HepG2 (cell line): ENCODE data around the gene SLC26A4. TPM values are rescaled to one million over a fixed set of nuclear protein-coding genes. Genes with fewer than 3 reads are reported as not detected.

Source experiments
- ATAC-seq: fragments of 200-7000 bp; cut with Tn5 transposase; 3 replicates; pipeline ENCODE4 v1.9.1; 2020; ENCODE audit warnings: mild to moderate bottlenecking, moderate library complexity
- BruUV-seq: library from RNA; stranded (reverse); fragments of 400-500 nt; replicated peaks from 2 replicates; lab custom pipeline; 2021; lab: Mats Ljungman, UMichigan
- CTCF ChIA-PET: fragments of 300-600 bp; formaldehyde crosslinking; extraction: SDS; loops from one replicate; lab custom pipeline; 2021; ENCODE audit warnings: low total read pairs, inconsistent platforms, low intra/inter-chr PET ratio; lab: Yijun Ruan, JAX
- POLR2A ChIA-PET: fragments of 350-600 bp; sonication (Branson Sonifier 250); formaldehyde crosslinking; loops from one replicate; lab custom pipeline; 2020; ENCODE audit warnings: antibody characterized with exemption, inconsistent platforms; lab: Yijun Ruan, JAX
- DNase-seq: peaks from one replicate; pipeline ENCODE4 v3.0.0-alpha.2; 2015; ENCODE audit warnings: low spot score
- FAIRE-seq: peaks from 3 replicates; lab custom pipeline; 2011; peaks lifted over from hg19 to GRCh38; lab: Jason Lieb, UNC
- H2AFZ ChIP-seq: one replicate; pipeline ENCODE4 v1.6.1; 2011; ENCODE audit warnings: low read length, inconsistent platforms
- H3K27ac ChIP-seq: fragments of 300-600 bp; 3 replicates; pipeline ENCODE4 v1.8.0; 2011; ENCODE audit warnings: mixed run types, mild to moderate bottlenecking, mixed read lengths, low read length, inconsistent platforms; ENCODE audit not compliant: insufficient read depth; ENCODE audit errors: extremely low read length
- H3K27me3 ChIP-seq, 2 experiments: fragments of 200-600 bp in 1 of 2; 2 replicates in 1 of 2; 3 replicates in 1 of 2; pipeline versions ENCODE4 v1.6.0 to v1.8.0; 2011; ENCODE audit warnings: low read length in 2 of 2, mild to moderate bottlenecking in 2 of 2, moderate library complexity in 2 of 2, inconsistent platforms in 1 of 2; ENCODE audit not compliant: insufficient read depth in 2 of 2, control insufficient read depth in 1 of 2
- H3K36me3 ChIP-seq, 2 experiments: fragments of 200-600 bp in 1 of 2; replicated peaks in 1 of 2; 2 replicates in 1 of 2; 3 replicates in 1 of 2; pipeline versions ENCODE4 v1.5.1 to v1.8.0; 2011; ENCODE audit warnings: low read length in 2 of 2, inconsistent platforms in 1 of 2; ENCODE audit not compliant: insufficient read depth in 2 of 2, control insufficient read depth in 1 of 2
- H3K4me1 ChIP-seq: 2 replicates; pipeline ENCODE4 v1.5.1; 2012; ENCODE audit warnings: low read length, inconsistent platforms; ENCODE audit not compliant: insufficient read depth
- H3K4me2 ChIP-seq: 2 replicates; pipeline ENCODE4 v1.6.0; 2011; ENCODE audit warnings: low read depth, low read length, inconsistent platforms
- H3K4me3 ChIP-seq, 3 experiments: fragments of 200-600 bp in 1 of 3; sonication (generic), shearing (Covaris generic) in 1 of 3; replicated peaks in 1 of 3; 2 replicates each; pipeline ENCODE4 v1.5.1; 2011 to 2016; ENCODE audit warnings: low read length in 3 of 3, inconsistent platforms in 2 of 3, low read depth in 2 of 3, mild to moderate bottlenecking in 2 of 3, control low read depth in 1 of 3, mixed read lengths in 1 of 3; ENCODE audit not compliant: insufficient read depth in 1 of 3
- H3K79me2 ChIP-seq: one replicate; pipeline ENCODE4 v1.6.1; 2011; ENCODE audit warnings: low read length, inconsistent platforms; ENCODE audit not compliant: insufficient read depth
- H3K9ac ChIP-seq: 2 replicates; pipeline ENCODE4 v1.6.0; 2011; ENCODE audit warnings: mild to moderate bottlenecking, low read depth, low read length, inconsistent platforms; ENCODE audit not compliant: insufficient read depth
- H3K9me3 ChIP-seq: 2 replicates; pipeline ENCODE4 v1.5.1; 2012; ENCODE audit warnings: mild to moderate bottlenecking, low read length
- H4K20me1 ChIP-seq: 2 replicates; pipeline ENCODE4 v1.6.0; 2011; ENCODE audit warnings: inconsistent platforms, mild to moderate bottlenecking, low read length, moderate library complexity; ENCODE audit not compliant: insufficient read depth
- ASH2L ChIP-seq: fragments of 300-600, 200-600 bp; sonication (generic); IDR thresholded peaks from 2 replicates; pipeline ENCODE4 v1.7.0; 2017; ENCODE audit warnings: low read depth, mild to moderate bottlenecking, moderate library complexity, mixed read lengths, low read length; ENCODE audit not compliant: insufficient read length
- BRF2 ChIP-seq: sonication (generic); formaldehyde crosslinking; IDR thresholded peaks from 2 replicates; pipeline ENCODE4 v1.8.1; 2022; ENCODE audit warnings: mild to moderate bottlenecking, missing genetic modification reagents
- FOXA3 ChIP-seq: IDR thresholded peaks from 2 replicates; pipeline ENCODE4 v1.6.1; 2016; ENCODE audit warnings: missing genetic modification reagents, missing compliant biosample characterization
- MYC ChIP-seq: sonication (generic); formaldehyde crosslinking; IDR thresholded peaks from 2 replicates; pipeline ENCODE4 v1.9.0; 2021; ENCODE audit warnings: missing genetic modification reagents, borderline replicate concordance
- NFKBIZ ChIP-seq: IDR thresholded peaks from 2 replicates; pipeline ENCODE4 v1.6.1; 2018; ENCODE audit warnings: missing genetic modification reagents, missing compliant biosample characterization
- NFYC ChIP-seq: IDR thresholded peaks from 2 replicates; pipeline ENCODE4 v1.6.1; 2016; ENCODE audit warnings: missing genetic modification reagents, missing compliant biosample characterization
- PCBP1 ChIP-seq: fragments of 200-400 bp; formaldehyde crosslinking; IDR thresholded peaks from 2 replicates; pipeline ENCODE4 v1.6.1; 2017; ENCODE audit warnings: mild to moderate bottlenecking, low read depth, low read length, borderline replicate concordance
- TAF15 ChIP-seq: fragments of 200-400 bp; formaldehyde crosslinking; IDR thresholded peaks from one replicate; pipeline ENCODE4 v1.6.1; 2018; ENCODE audit warnings: mild to moderate bottlenecking, low read depth, low read length; ENCODE audit not compliant: poor library complexity, severe bottlenecking
- TBX3 ChIP-seq: fragments of 450-650 bp; IDR thresholded peaks from 2 replicates; pipeline ENCODE4 v1.6.1; 2017; ENCODE audit warnings: antibody characterized with exemption, mild to moderate bottlenecking, inconsistent platforms, borderline replicate concordance
- THAP11 ChIP-seq: IDR thresholded peaks from 2 replicates; pipeline ENCODE4 v1.6.1; 2016; ENCODE audit warnings: missing biosample characterization, missing genetic modification reagents
- ZBTB1 ChIP-seq: sonication (generic); formaldehyde crosslinking; IDR thresholded peaks from 2 replicates; pipeline ENCODE4 v1.4.0; 2020; ENCODE audit warnings: missing genetic modification reagents, borderline replicate concordance
- ZBTB42 ChIP-seq: sonication (generic); formaldehyde crosslinking; IDR thresholded peaks from 2 replicates; pipeline ENCODE4 v1.5.0; 2020; ENCODE audit warnings: mild to moderate bottlenecking, missing genetic modification reagents
- ZNF333 ChIP-seq: sonication (generic); formaldehyde crosslinking; IDR thresholded peaks from 2 replicates; pipeline ENCODE4 v1.4.0; 2020; ENCODE audit warnings: mild to moderate bottlenecking, missing genetic modification reagents, borderline replicate concordance
- ZNF580 ChIP-seq: IDR thresholded peaks from 2 replicates; pipeline ENCODE4 v1.6.1; 2016; ENCODE audit warnings: low read depth, borderline replicate concordance
- ZNF761 ChIP-seq: sonication (generic); formaldehyde crosslinking; conservative IDR thresholded peaks from 2 replicates; pipeline ENCODE4 v1.4.0; 2020; ENCODE audit warnings: mild to moderate bottlenecking, missing genetic modification reagents
- ZNF816 ChIP-seq: sonication (generic); formaldehyde crosslinking; IDR thresholded peaks from 2 replicates; pipeline ENCODE4 v1.8.0; 2022; ENCODE audit warnings: missing genetic modification reagents, mild to moderate bottlenecking, borderline replicate concordance
- ZNF839 ChIP-seq: sonication (generic); formaldehyde crosslinking; IDR thresholded peaks from 2 replicates; pipeline ENCODE4 v1.4.0; 2020; ENCODE audit warnings: missing genetic modification reagents, mild to moderate bottlenecking, borderline replicate concordance
- WGBS: methylation state at CpG from one replicate; pipeline ENCODE4 v1.1.6; 2017; ENCODE audit warnings: low lambda C conversion rate; 5-methylcytosine and 5-hydroxymethylcytosine counted together
- in situ Hi-C: cut with HindIII; loops from 2 replicates; pipeline ENCODE4 v1.10.0; 2017; ENCODE audit warnings: low pct_unique_long_range_greater_than_20kb; ENCODE audit not compliant: extremely low pct_ligation_motif_present
- intact Hi-C: fragments of 100-400 bp; cut with micrococcal nuclease; formaldehyde crosslinking; loops from one replicate; pipeline ENCODE4 v1.10.0; 2022; ENCODE audit not compliant: unreplicated experiment
- polyA plus RNA-seq, 8 experiments: library from polyadenylated mRNA; depleted of rRNA in 3 of 8; stranded (reverse) in 7 of 8; unstranded in 1 of 8; fragments of >200 nt; fragmentation: Illumina TruSeq in 4 of 8; extraction: Trizol in 4 of 8; gene quantifications; 2 replicates each; pipeline versions ENCODE4 v1.2.1 to v1.2.3, GENCODE V29; 2011 to 2016; ENCODE audit warnings: low read depth in 4 of 8, missing spikeins in 1 of 8, mixed read lengths in 1 of 8; ENCODE audit not compliant: insufficient read depth in 1 of 8
- total RNA-seq, 5 experiments: library from RNA; depleted of rRNA; stranded (reverse); fragments of >200 nt; fragmentation: Illumina TruSeq; extraction: Trizol; gene quantifications; 2 replicates each; pipeline ENCODE4 v1.2.3, GENCODE V29; 2016; ENCODE audit warnings: low read depth in 1 of 5
- TF ChIP-seq, protein P1 (sequence below): sonication (generic); formaldehyde crosslinking; IDR thresholded peaks from 2 replicates; pipeline ENCODE4 v1.4.0; 2020; ENCODE audit warnings: missing genetic modification reagents

SLC26A4 gene
- total and polyA plus RNA-seq, 2 of the 13 experiments (the other 11 are each of a cell fraction or from before 2014, with no cell fraction given) = 0.08 to 0.11 TPM

DNA sequence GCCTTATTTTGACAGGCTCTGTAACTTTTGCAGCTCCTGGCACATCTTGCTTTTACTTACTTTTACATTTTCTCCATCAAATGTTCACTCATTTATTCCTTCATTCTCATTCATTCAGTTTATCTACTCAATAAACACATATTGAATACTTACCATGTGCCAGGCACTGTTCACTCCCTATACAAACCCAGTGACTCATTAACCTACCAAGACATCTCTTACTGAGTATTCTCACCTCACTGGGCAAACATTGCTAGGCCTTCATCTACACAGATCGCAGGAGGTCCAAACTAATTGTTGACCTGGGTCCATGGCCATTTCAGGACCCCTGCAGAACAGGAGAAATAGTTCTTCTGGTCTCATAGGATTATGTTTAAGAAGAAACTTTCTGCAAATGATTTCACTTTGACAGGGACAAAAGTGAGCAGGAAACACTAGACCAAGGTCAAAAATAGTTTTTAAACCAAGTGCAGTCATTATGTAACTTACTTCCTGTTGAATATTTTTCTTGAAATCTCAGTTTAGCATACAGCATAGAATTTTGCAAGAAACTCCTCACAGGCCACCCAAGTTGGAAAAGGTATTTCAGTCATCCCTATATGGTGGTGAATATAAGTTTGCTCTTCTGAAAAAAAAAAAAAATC is 17.6 kb downstream of the SLC26A4 start (continued):
- TF ChIP-seq, protein P1, sequence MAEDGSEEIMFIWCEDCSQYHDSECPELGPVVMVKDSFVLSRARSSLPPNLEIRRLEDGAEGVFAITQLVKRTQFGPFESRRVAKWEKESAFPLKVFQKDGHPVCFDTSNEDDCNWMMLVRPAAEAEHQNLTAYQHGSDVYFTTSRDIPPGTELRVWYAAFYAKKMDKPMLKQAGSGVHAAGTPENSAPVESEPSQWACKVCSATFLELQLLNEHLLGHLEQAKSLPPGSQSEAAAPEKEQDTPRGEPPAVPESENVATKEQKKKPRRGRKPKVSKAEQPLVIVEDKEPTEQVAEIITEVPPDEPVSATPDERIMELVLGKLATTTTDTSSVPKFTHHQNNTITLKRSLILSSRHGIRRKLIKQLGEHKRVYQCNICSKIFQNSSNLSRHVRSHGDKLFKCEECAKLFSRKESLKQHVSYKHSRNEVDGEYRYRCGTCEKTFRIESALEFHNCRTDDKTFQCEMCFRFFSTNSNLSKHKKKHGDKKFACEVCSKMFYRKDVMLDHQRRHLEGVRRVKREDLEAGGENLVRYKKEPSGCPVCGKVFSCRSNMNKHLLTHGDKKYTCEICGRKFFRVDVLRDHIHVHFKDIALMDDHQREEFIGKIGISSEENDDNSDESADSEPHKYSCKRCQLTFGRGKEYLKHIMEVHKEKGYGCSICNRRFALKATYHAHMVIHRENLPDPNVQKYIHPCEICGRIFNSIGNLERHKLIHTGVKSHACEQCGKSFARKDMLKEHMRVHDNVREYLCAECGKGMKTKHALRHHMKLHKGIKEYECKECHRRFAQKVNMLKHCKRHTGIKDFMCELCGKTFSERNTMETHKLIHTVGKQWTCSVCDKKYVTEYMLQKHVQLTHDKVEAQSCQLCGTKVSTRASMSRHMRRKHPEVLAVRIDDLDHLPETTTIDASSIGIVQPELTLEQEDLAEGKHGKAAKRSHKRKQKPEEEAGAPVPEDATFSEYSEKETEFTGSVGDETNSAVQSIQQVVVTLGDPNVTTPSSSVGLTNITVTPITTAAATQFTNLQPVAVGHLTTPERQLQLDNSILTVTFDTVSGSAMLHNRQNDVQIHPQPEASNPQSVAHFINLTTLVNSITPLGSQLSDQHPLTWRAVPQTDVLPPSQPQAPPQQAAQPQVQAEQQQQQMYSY (CRISPR knock-in tag) = no peak
- 0 out of 2 replicates have a peak, but pooled peaks have one; percentile 6 for TF ChIP-seq FOXA3 (CRISPR knock-in tag)

- Histone ChIP-seq H3K4me1 (peaks cover 11% of the 10 kb centered on the region), H4K20me1 (no peaks in the 10 kb centered on the region), H3K27me3 (peaks cover 0 to under 1% of the 10 kb centered on the region in 2 experiments; a peak in 2 of 5 replicates), H3K4me2 (no peak overlapping the region), H2AFZ (no peak overlapping the region), H3K36me3 (no peaks in the 10 kb centered on the region), H3K9ac (no peak overlapping the region), H3K27ac (no peak overlapping the region), H3K4me3 (no peak overlapping the region), H3K79me2 (no peaks in the 10 kb centered on the region), H3K9me3 (no peaks in the 10 kb centered on the region)
- POLR2A ChIA-PET = no interaction called here
- intact Hi-C loops (no loop called here), in situ Hi-C loops (no loop called here)
- FAIRE-seq (no peak), DNase-seq (no peak), ATAC-seq (no peak)
- CTCF ChIA-PET = no interaction called here
- WGBS = 0% methylated on average over 1 of the region's 1 CpG
- no TSS peak for BruUV-seq
- TF ChIP-seq ZBTB42 (CRISPR knock-in tag) = no peak
- no peak for TF ChIP-seq PCBP1
- no peak for TF ChIP-seq ZNF839 (CRISPR knock-in tag)
- TF ChIP-seq ASH2L = no peak
- TF ChIP-seq MYC = no peak
- TF ChIP-seq TAF15 = no peak
- TF ChIP-seq ZNF580 = no peak
- TF ChIP-seq ZNF761 (CRISPR knock-in tag) = no peak
- no peak for TF ChIP-seq ZBTB1 (CRISPR knock-in tag)
- TF ChIP-seq ZNF816 (CRISPR knock-in tag) = no peak
- TF ChIP-seq TBX3 = no peak
- TF ChIP-seq NFYC (CRISPR knock-in tag) = no peak
- no peak for TF ChIP-seq ZNF333 (CRISPR knock-in tag)
- TF ChIP-seq THAP11 = no peak
- no peak for TF ChIP-seq NFKBIZ (CRISPR knock-in tag)
- TF ChIP-seq BRF2 (CRISPR knock-in tag) = no peak
These were observed 19.9 kb downstream of the SLC26A4 start for GRCh38 chr7:107680478-107680877.
